GM12878 (cell line): ENCODE measurements around the gene CCR7. TPM values are rescaled to one million over a fixed set of nuclear protein-coding genes. Genes with fewer than 3 reads are reported as not detected.

Experiments used
- ASH2L ChIP-seq: fragments of 300-600, 200-600 bp; sonication (generic); IDR thresholded peaks from 2 replicates; pipeline ENCODE4 v1.6.1; 2017; ENCODE audit warnings: low read depth, mild to moderate bottlenecking, borderline replicate concordance
- BMI1 ChIP-seq: fragments of 450-650 bp; IDR thresholded peaks from 2 replicates; pipeline ENCODE4 v1.6.1; 2016; ENCODE audit warnings: mild to moderate bottlenecking, moderate library complexity, borderline replicate concordance
- CBX5 ChIP-seq: sonication (generic); IDR thresholded peaks from 2 replicates; pipeline ENCODE4 v1.6.1; 2016; ENCODE audit warnings: low read depth, moderate library complexity, mild to moderate bottlenecking, inconsistent platforms
- CHD2 ChIP-seq: IDR thresholded peaks from 2 replicates; pipeline ENCODE4 v1.6.1; 2011; ENCODE audit warnings: low read depth, low read length, improper control_type of control experiment, borderline replicate concordance
- IKZF2 ChIP-seq, 2 experiments: fragments of 450-650 bp; IDR thresholded peaks; 2 replicates each; pipeline ENCODE4 v1.6.1; 2017; ENCODE audit warnings: mild to moderate bottlenecking in 2 of 2, moderate library complexity in 2 of 2
- PML ChIP-seq: IDR thresholded peaks from 2 replicates; pipeline ENCODE4 v1.6.1; 2012; ENCODE audit warnings: low read length, inconsistent platforms
- REST ChIP-seq: IDR thresholded peaks from 2 replicates; pipeline ENCODE4 v1.6.1; 2012; ENCODE audit warnings: mild to moderate bottlenecking, low read depth, low read length
- RFX5 ChIP-seq: IDR thresholded peaks from 2 replicates; pipeline ENCODE4 v1.6.1; 2011; ENCODE audit warnings: low read depth, low read length, improper control_type of control experiment
- SKIL ChIP-seq: fragments of 450-650 bp; IDR thresholded peaks from 2 replicates; pipeline ENCODE4 v1.6.1; 2017; ENCODE audit warnings: mild to moderate bottlenecking, low read depth, inconsistent platforms; ENCODE audit not compliant: poor library complexity, severe bottlenecking
- SMAD1 ChIP-seq: fragments of 450-650 bp; IDR thresholded peaks from 2 replicates; pipeline ENCODE4 v1.6.1; 2018; ENCODE audit warnings: mild to moderate bottlenecking, low read depth; ENCODE audit not compliant: partially characterized antibody
- SMARCA5 ChIP-seq: fragments of 450-650 bp; IDR thresholded peaks from 2 replicates; pipeline ENCODE4 v1.6.1; 2017; ENCODE audit warnings: mild to moderate bottlenecking
- ZSCAN29 ChIP-seq: fragments of 450-650 bp; IDR thresholded peaks from 2 replicates; pipeline ENCODE4 v1.6.1; 2017; ENCODE audit warnings: mild to moderate bottlenecking, moderate library complexity
- polyA plus RNA-seq, 11 experiments: library from polyadenylated mRNA; depleted of rRNA in 4 of 11; unstranded in 6 of 11; stranded (reverse) in 5 of 11; fragments of >200 nt; fragmentation: Nextera tagmentation in 4 of 11; fragmentation: Illumina TruSeq in 1 of 11; extraction: Ambion mirVana in 4 of 11; extraction: Trizol in 1 of 11; gene quantifications; 1 replicate in 1 of 11; 2 replicates in 10 of 11; pipeline versions ENCODE4 v1.2.1 to v1.2.3, GENCODE V29; 2011 to 2016; ENCODE audit warnings: inconsistent platforms in 2 of 11, missing spikeins in 2 of 11, low read depth in 1 of 11
- total RNA-seq, 4 experiments: library from RNA; depleted of rRNA in 3 of 4; stranded (reverse); fragments of >200 nt in 3 of 4; fragmentation: Illumina TruSeq in 1 of 4; extraction: Trizol in 1 of 4; gene quantifications; 2 replicates each; pipeline versions ENCODE4 v1.2.1 to v1.2.3, GENCODE V29; 2013 to 2021

Gene CCR7
- total and polyA plus RNA-seq, 10 of the 15 experiments (the other 5 are each of a cell fraction or from before 2014, with no cell fraction given) = 131 to 1,171 (median 260) TPM

GRCh38 chr17:40567377-40567776 is 2.1 kb upstream of the CCR7 start (continued):
- TF ChIP-seq ZSCAN29 = no peak
- no peak for TF ChIP-seq SMAD1
- TF ChIP-seq CBX5 = no peak
- TF ChIP-seq SKIL = no peak
- no peak for TF ChIP-seq IKZF2 (IDR thresholded peaks at IDR 0.05)
- TF ChIP-seq CHD2 = no peak
- no peak for TF ChIP-seq ASH2L
- TF ChIP-seq PML = no peak
- no peak for TF ChIP-seq RFX5
- TF ChIP-seq SMARCA5 = no peak
- TF ChIP-seq REST = no peak
- TF ChIP-seq BMI1 = no peak
